Caco-2 (cell line): ENCODE data around the gene ALPL. TPM values are rescaled to one million over a fixed set of nuclear protein-coding genes. Genes with fewer than 3 reads are reported as not detected.

Source experiments
- BruUV-seq: library from RNA; stranded (reverse); fragments of 400-500 nt; replicated peaks from 2 replicates; lab custom pipeline; 2021; lab: Mats Ljungman, UMichigan
- CTCF ChIA-PET: fragments of 300-600 bp; sonication (Branson Sonifier 250); formaldehyde crosslinking; loops from one replicate; lab custom pipeline; 2022; ENCODE audit warnings: antibody characterized with exemption; lab: Charles Lee
- POLR2A ChIA-PET: fragments of 300-600 bp; sonication (Branson Sonifier 250); formaldehyde crosslinking; loops from one replicate; lab custom pipeline; 2022; ENCODE audit warnings: antibody characterized with exemption; lab: Charles Lee
- DNase-seq, 2 experiments: peaks; one replicate each; pipeline versions ENCODE4 v3.0.0 to v3.0.0-alpha.2; 2020 to 2022
- H3K27me3 ChIP-seq: replicated peaks from 2 replicates; pipeline ENCODE4 v1.6.0; 2011; ENCODE audit warnings: low read length; ENCODE audit not compliant: control insufficient read depth, insufficient read depth
- H3K36me3 ChIP-seq: 2 replicates; pipeline ENCODE4 v1.5.1; 2011; ENCODE audit warnings: low read length; ENCODE audit not compliant: control insufficient read depth, insufficient read depth
- H3K4me1 ChIP-seq: fragments of 250-450 bp; sonication (Bioruptor Pico); 2 replicates; pipeline ENCODE4 v1.5.1; 2020; ENCODE audit warnings: mild to moderate bottlenecking
- H3K4me3 ChIP-seq: 2 replicates; pipeline ENCODE4 v1.5.1; 2011; ENCODE audit warnings: low read depth, mild to moderate bottlenecking, control low read depth, low read length
- H3K9me3 ChIP-seq: fragments of 250-450 bp; sonication (Bioruptor Pico); 2 replicates; pipeline ENCODE4 v1.5.1; 2020; ENCODE audit warnings: mild to moderate bottlenecking, moderate library complexity
- H3K27ac Mint-ChIP-seq: one replicate; pipeline ENCODE4 v1.8.0; 2022; ENCODE audit warnings: mixed read lengths; ENCODE audit not compliant: unreplicated experiment
- H3K27me3 Mint-ChIP-seq: one replicate; pipeline ENCODE4 v1.8.0; 2022; ENCODE audit warnings: mixed read lengths; ENCODE audit not compliant: insufficient read depth, unreplicated experiment
- H3K36me3 Mint-ChIP-seq: one replicate; pipeline ENCODE4 v1.8.0; 2022; ENCODE audit warnings: mild to moderate bottlenecking, mixed read lengths; ENCODE audit not compliant: insufficient read depth, unreplicated experiment
- H3K4me1 Mint-ChIP-seq: one replicate; pipeline ENCODE4 v1.8.0; 2022; ENCODE audit warnings: low read depth, mixed read lengths; ENCODE audit not compliant: unreplicated experiment
- H3K4me3 Mint-ChIP-seq: one replicate; pipeline ENCODE4 v1.8.0; 2022; ENCODE audit warnings: mild to moderate bottlenecking, moderate library complexity, mixed read lengths; ENCODE audit not compliant: unreplicated experiment
- H3K9me3 Mint-ChIP-seq: one replicate; pipeline ENCODE4 v1.8.0; 2022; ENCODE audit warnings: mixed read lengths; ENCODE audit not compliant: unreplicated experiment
- intact Hi-C: fragments of 100-400 bp; cut with micrococcal nuclease; formaldehyde crosslinking; loops from one replicate; pipeline ENCODE4 v1.10.0; 2022; ENCODE audit not compliant: unreplicated experiment
- total RNA-seq: library from RNA; stranded (reverse); gene quantifications from 2 replicates; pipeline ENCODE4 v1.2.3, GENCODE V29; 2022
- TF ChIP-seq, protein P1 (sequence below), 2 experiments: fragments of 200-600 bp in 1 of 2; IDR thresholded peaks; 1 replicate in 1 of 2; 2 replicates in 1 of 2; pipeline versions ENCODE4 v1.5.1 to v1.8.0; 2011 to 2022; ENCODE audit warnings: antibody characterized with exemption in 1 of 2, control low read depth in 1 of 2, inconsistent platforms in 1 of 2, low read depth in 1 of 2, low read length in 1 of 2, mild to moderate bottlenecking in 1 of 2, moderate library complexity in 1 of 2; ENCODE audit not compliant: insufficient read depth in 1 of 2, severe bottlenecking in 1 of 2, unreplicated experiment in 1 of 2

ALPL gene
- total RNA-seq, 1 experiment from 2014 or later: 0.79 TPM

- Histone ChIP-seq H3K36me3 (no peaks in the 10 kb centered on the region), H3K4me1 (no peaks in the 10 kb centered on the region), H3K27me3 (no peaks in the 10 kb centered on the region), H3K4me3 (no peak overlapping the region), H3K9me3 (no peaks in the 10 kb centered on the region)
- CTCF ChIA-PET: interaction anchor here (1.0 kb wide), 1 partner anchor 66 kb away, joined by 3 read pairs; no protein-coding TSS in a partner anchor
- POLR2A ChIA-PET: no interaction called here
- no peak for DNase-seq
- TF ChIP-seq, protein P1, sequence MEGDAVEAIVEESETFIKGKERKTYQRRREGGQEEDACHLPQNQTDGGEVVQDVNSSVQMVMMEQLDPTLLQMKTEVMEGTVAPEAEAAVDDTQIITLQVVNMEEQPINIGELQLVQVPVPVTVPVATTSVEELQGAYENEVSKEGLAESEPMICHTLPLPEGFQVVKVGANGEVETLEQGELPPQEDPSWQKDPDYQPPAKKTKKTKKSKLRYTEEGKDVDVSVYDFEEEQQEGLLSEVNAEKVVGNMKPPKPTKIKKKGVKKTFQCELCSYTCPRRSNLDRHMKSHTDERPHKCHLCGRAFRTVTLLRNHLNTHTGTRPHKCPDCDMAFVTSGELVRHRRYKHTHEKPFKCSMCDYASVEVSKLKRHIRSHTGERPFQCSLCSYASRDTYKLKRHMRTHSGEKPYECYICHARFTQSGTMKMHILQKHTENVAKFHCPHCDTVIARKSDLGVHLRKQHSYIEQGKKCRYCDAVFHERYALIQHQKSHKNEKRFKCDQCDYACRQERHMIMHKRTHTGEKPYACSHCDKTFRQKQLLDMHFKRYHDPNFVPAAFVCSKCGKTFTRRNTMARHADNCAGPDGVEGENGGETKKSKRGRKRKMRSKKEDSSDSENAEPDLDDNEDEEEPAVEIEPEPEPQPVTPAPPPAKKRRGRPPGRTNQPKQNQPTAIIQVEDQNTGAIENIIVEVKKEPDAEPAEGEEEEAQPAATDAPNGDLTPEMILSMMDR (IDR thresholded peaks at IDR 0.05; ENCODE audit: insufficient read depth in 1 of 2, low read depth in 1 of 2, low read length in 1 of 2, severe bottlenecking in 1 of 2, unreplicated experiment in 1 of 2): no peak
- no peak overlapping the region for H3K4me3 Mint-ChIP-seq
- no peak overlapping the region for H3K27ac Mint-ChIP-seq
- no peaks in the 10 kb centered on the region for H3K36me3 Mint-ChIP-seq
- H3K27me3 Mint-ChIP-seq: peaks cover 5% of the 10 kb centered on the region
- intact Hi-C loops: no loop called here
- no TSS peak for BruUV-seq
- H3K9me3 Mint-ChIP-seq: no peaks in the 10 kb centered on the region
- no peaks in the 10 kb centered on the region for H3K4me1 Mint-ChIP-seq
Observed at GRCh38 chr1:21592086-21592865, 83.1 kb downstream of the ALPL start.

DNA sequence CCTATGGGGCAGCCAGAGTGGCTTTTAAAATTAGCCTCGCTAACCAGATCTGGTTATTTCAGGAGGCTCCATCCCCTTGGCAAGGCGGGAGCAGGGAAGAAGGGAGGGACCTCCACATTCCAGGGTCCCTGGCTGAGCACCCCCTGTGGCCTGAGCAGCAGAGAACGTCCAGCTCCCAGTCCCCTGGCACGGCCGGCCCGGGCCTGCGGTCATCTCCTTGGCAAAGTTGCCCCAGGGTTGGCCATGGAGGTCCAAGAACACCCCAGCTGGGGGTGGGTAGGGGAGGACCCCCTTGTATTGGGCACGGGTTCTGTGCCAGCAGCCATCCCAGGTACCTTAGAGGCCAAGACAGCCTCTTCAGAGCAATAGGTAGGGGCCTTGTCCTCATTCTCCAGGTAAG is 84.0 kb downstream of the ALPL start:
- ChIA-PET POLR2A (no interaction called here), CTCF (no interaction called here)
- TF ChIP-seq, protein P1 (IDR thresholded peaks at IDR 0.05; ENCODE audit: insufficient read depth in 1 of 2, low read depth in 1 of 2, low read length in 1 of 2, severe bottlenecking in 1 of 2, unreplicated experiment in 1 of 2): no peak
- Mint-ChIP-seq H3K4me1 (no peaks in the 10 kb centered on the region), H3K9me3 (no peaks in the 10 kb centered on the region), H3K36me3 (no peaks in the 10 kb centered on the region), H3K27me3 (peaks cover 5% of the 10 kb centered on the region), H3K4me3 (no peak overlapping the region), H3K27ac (no peak overlapping the region)
- H3K9me3 ChIP-seq: no peaks in the 10 kb centered on the region
- no peaks in the 10 kb centered on the region for H3K4me1 ChIP-seq
- no peaks in the 10 kb centered on the region for H3K27me3 ChIP-seq
- intact Hi-C loops: no loop called here
- H3K36me3 ChIP-seq: no peaks in the 10 kb centered on the region
- no TSS peak for BruUV-seq
- no peak for DNase-seq
- no peak overlapping the region for H3K4me3 ChIP-seq

DNA sequence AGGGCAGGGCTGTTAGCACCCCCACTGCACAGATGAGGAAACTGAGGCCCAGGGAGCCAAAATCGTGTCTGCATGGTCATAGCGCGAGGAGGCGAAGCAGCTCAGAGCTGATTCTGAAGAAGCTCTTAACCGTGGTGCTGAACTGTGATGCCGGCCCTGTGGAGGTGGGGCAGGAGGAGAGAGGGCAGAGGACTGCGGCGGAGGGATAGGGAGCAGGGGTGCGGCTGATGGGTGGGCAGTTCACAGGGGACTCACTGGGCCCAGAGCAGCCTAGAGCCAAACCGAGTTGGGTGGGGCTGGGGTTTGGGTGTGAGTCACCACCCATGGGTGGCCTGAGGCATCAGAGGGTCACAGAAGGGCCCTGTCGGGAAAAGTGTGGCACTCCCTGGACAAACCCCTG is 85.3 kb downstream of the ALPL start:
- H3K4me3 ChIP-seq: no peak overlapping the region
- no peaks in the 10 kb centered on the region for H3K27me3 ChIP-seq
- BruUV-seq: no TSS peak
- no peaks in the 10 kb centered on the region for H3K9me3 ChIP-seq
- no peak overlapping the region for H3K4me3 Mint-ChIP-seq
- intact Hi-C loops: no loop called here
- no peak for DNase-seq
- no peaks in the 10 kb centered on the region for H3K4me1 Mint-ChIP-seq
- H3K27me3 Mint-ChIP-seq: no peaks in the 10 kb centered on the region
- H3K27ac Mint-ChIP-seq: no peak overlapping the region
- TF ChIP-seq, protein P1 (IDR thresholded peaks at IDR 0.05; ENCODE audit: insufficient read depth in 1 of 2, low read depth in 1 of 2, low read length in 1 of 2, severe bottlenecking in 1 of 2, unreplicated experiment in 1 of 2): no peak
- H3K4me1 ChIP-seq: no peaks in the 10 kb centered on the region
- no peaks in the 10 kb centered on the region for H3K36me3 ChIP-seq
- POLR2A ChIA-PET: no interaction called here
- no peaks in the 10 kb centered on the region for H3K9me3 Mint-ChIP-seq
- CTCF ChIA-PET: no interaction called here
- no peaks in the 10 kb centered on the region for H3K36me3 Mint-ChIP-seq
